IPS-NIHi11 (cell line): ENCODE data around the gene HINT2.

Source experiments
- DNase-seq: peaks from one replicate; pipeline ENCODE4 v3.0.0; 2012; ENCODE audit warnings: mixed read lengths, low spot score

HINT2 gene

DNA sequence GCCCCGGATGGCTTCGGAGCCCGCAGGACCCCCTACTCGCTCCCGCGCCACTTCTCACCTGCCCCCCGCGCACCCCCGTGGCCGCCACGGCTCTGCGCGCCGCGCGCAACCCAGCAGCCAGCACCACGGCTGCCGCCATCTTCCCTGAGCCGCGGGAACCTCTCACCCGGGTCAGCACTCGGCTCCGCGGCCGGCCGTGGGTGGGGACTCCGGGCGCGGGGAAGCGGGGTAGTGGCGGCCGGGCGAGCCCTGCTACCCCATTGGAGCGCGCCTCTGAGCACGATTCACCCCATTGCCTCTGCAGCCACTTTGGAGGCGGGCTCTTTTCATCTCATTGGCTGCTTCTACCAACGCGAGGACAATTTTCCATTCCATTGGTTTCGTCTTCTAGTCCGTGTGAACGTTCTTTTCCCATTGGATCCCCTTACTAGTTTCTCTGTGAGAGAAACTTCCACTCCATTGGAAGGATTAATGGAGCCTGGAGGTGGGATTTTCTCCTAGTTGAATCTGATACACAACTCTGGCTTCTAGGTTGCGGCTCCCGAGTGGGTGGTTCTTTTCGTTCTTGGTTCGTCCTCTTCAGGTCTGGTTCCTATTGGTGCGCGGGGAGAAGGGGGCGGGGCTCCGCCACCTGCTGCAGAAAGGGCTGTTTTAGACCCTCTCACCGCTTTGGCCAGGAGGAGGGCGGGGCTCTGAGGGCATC lies at the start of gene HINT2:
Gene HINT2 (minus strand): TSS at position 202 of the 703 bp plus-strand sequence. CDS start 63 bp downstream, at position 139.
- peak; percentile 92 for DNase-seq

- no peak for DNase-seq
Measured at GRCh38 chr9:35863583-35863982, 48.7 kb upstream of the HINT2 start.

GRCh38 chr9:35862328-35862727 lies 47.5 kb upstream of the HINT2 start:
- DNase-seq: no peak

- DNase-seq: peak; percentile 39
Measured at GRCh38 chr9:35861161-35861897, 46.5 kb upstream of the HINT2 start.

DNA sequence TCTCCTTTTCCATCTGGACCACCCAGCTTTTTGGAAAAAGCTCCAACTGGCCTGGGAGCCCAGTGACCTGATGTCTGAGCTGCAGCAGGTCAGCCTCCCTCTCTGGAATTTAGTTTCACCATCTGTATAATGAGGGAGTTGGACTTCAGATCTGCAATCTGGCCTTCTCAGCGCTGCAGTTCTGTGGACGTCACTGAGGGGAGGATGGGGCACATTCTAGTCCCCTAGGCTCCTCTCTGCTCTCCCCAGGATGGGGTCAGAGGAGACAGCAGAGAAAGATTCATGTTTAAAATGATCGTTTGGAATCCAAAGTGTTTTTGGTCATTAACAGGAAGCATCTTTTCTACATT lies 45.1 kb upstream of the HINT2 start:
- DNase-seq: no peak

GRCh38 chr9:35859310-35859989 lies 44.6 kb upstream of the HINT2 start:
- no peak for DNase-seq

DNA sequence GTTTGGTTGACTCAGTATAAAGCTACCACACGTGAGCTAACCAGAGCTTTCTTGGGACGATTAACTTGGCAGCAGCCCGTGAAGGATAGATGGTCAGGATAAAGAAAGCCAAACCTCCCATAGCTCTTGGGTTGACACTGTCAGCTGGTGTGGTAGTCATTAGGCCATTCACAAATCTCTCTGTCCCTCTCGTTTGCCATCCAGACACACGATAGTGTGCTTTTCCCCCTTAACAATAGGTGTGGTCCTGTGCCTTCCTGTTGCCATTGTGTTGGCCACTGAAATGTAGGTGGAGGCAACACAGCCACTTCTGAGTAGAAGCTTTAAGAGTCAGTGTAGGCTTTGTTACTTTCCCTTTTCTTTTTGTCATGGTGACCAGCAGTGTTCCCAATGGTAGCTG lies 43.6 kb upstream of the HINT2 start:
- no peak for DNase-seq

GRCh38 chr9:35856882-35857281 lies 42.0 kb upstream of the HINT2 start:
- no peak for DNase-seq

GRCh38 chr9:35856206-35856605 lies 41.4 kb upstream of the HINT2 start:
- no peak for DNase-seq

DNA sequence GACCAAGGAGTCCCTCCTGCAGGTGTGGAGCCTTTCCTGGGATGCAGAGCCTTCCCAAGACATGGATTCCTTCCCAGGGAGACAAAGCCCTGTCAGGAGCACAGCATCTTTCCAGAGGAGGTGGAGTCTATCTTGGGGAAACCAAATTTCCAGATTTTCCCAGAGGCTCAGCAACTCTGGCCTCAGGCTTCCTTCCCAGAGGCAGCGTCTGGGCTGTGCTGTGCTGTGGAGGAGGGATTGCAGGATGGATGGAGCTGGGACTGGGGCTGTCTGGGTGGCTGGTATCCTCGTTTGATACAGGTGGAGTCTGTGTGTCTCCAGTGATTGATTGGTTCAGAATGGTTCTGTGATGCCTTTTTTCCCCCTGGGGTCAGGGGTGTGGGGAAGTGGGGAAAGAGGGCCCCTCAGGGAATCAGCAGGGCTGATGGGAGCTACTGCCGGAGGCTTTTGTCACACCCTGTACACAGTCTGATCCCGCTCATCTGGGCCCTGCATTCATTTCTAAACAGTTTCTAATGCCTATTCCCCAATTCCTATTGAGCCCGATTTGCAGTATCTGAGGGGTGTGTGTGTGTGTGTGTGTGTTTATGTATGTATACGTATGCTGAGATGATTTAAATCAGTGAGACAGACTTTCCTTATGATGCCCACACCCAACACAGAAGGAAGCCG lies 39.4 kb upstream of the HINT2 start:
- no peak for DNase-seq

DNA sequence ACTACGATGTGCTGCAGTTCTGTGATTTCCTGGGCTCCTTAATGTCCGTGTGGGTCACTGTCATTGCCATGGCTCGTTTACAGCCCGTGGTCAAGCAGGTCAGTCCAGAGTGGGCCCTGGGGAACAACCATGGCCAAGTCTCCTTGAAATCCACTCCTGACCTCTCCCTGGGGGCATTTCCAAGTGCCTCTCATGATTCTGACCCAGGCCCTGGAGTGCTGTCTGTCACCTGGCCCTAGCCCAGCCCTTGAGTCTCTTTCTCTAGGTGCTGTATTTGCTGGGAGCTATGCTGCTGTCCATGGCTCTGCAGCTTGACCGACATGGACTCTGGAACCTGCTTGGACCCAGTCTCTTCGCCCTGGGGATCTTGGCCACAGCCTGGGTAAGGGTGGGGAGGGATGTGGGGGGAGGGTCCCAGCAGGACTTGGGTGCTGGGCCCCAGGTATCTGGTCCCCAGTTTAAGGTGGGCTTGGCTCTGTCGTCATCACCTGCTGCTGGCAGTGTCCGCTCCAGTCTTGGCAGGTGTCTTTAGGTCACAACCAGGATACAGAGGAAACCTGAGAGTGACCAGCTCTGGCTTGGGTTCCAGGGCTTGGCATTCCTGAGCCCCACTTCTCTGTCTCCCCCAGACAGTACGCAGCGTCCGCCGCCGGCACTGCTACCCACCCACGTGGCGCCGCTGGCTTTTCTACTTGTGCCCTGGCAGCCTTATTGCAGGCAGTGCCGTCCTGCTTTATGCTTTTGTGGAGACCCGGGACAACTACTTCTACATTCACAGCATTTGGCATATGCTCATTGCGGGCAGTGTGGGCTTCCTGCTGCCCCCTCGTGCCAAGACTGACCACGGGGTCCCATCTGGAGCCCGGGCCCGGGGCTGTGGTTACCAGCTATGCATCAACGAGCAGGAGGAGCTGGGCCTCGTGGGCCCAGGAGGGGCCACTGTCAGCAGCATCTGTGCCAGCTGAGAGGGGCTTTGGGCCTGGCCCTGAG lies 38.3 kb upstream of the HINT2 start:
- DNase-seq: no peak

GRCh38 chr9:35852267-35852815 lies 37.5 kb upstream of the HINT2 start:
- DNase-seq: no peak

DNA sequence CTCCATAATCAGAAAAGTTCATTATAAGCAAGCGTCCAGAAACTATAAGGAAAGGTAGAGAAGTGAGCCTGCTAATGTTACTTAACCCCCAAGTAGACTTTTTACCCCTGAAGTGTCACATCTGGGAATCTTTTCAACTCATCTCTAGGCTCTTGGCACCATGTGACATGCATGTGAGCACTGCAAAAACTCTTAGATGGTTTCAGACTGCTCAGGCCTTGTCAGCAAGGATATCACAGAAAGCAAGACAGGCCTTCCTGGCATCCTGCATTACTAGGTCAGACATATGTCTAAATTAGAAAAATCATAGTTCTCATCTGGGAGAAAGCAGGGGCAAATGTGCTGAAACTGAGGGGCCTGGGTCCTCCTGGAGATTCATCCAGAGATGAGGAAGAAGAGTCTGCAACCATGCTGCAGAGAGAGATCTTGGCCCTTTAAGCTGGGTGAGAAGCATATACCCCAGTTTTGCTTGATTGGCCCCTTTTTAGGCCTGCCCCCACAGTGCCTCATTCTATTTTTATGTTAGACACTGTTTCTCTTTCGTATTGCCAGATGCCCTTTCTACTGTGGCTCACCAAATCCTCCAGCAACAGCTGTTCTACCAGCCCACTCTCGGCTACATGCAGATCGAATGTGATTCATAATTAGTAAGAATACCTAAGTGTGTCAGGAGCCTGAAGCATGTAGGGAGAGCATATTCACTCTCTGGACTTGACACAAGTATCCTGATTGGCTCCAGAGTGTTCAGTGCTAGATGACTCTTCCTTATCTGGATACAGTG lies 33.1 kb upstream of the HINT2 start:
- no peak for DNase-seq

GRCh38 chr9:35845824-35846771 lies 31.3 kb upstream of the HINT2 start:
- peak; percentile 71 for DNase-seq

DNA sequence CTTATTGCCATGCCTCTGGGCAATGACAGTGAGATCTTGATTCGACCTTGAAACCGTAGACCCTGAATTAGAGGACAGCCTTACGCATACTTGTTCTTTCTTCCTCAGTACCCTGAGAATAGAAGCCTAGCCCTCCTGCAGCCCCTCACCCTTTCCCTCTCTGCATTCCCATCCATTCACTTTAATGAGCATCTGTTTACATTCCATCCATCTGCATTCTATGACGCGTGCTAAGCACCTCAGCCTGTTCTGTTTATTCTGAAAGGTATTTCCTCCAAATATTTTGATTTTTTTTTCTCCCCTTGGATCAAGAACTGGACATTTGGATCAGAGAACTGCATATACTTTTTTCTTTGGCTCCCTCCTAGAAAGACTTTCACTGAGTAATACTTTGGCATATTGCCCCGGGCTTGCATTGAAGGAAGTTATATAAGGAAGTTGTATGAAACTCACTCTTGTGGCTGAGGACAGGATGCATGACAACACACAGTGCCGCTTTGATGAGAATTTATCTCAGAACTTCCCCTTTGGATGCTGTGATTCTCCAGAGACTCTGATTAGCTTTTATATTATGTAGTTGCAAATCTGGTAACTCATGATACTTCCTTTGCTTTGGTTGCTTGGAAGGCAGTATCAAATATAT lies 29.9 kb upstream of the HINT2 start:
- no peak for DNase-seq

GRCh38 chr9:35842795-35843194 lies 28.0 kb upstream of the HINT2 start:
- no peak for DNase-seq

DNA sequence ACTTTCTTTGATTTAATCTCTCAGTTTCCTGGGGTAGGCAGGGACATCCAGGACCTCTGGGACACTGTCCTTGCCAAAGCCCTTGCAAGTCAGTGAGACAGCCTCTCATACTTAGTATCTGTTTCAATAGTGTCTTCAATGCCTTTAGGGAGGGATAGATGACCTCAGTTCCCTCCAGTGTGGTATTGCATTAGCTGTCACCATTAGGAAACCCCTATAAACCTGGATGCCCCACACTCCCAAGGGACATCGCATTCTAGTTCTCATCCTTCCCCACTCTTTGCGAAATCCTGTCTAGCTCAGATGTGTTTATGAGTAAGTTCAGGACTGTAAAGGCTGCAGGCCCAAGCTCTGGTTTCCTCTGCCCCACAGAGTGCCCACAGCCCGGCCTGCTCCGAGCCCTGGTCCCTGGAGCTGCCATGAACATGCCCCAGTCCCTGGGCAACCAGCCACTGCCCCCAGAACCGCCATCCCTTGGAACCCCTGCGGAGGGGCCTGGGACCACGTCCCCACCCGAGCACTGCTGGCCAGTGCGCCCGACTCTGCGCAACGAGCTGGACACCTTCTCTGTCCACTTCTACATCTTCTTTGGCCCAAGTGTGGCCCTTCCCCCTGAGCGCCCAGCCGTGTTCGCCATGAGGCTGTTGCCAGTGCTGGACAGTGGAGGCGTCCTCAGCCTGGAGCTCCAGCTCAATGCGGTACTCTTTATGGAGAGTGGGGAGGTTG lies 27.3 kb upstream of the HINT2 start:
- no peak for DNase-seq

DNA sequence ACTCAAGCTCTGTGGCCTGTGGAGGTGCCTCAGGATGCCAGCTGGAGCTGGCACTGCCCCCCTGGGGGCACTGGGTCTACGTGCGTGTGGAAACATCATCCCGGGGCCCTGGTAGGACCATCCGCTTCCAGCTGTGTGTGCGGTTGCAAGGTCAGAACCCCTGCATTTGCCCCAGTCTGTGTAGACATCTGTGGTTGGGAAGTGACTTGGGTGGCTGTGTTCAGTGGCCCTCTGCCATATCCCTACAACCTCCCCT lies 26.7 kb upstream of the HINT2 start:
- DNase-seq: no peak
